CD14-positive monocyte (primary cell): Measurements from ENCODE around the gene SCYGR1. TPM values are rescaled to one million over a fixed set of nuclear protein-coding genes. Genes with fewer than 3 reads are reported as not detected.

ENCODE experiments used
- DNase-seq, 3 donors: peaks; one replicate each; pipeline ENCODE4 v3.0.0-alpha.2; 2011 to 2022
- H2AFZ ChIP-seq: 2 replicates; pipeline ENCODE4 v1.6.0; 2012; ENCODE audit warnings: mild to moderate bottlenecking, low read depth, low read length, inconsistent platforms; ENCODE audit not compliant: insufficient read depth, poor library complexity, severe bottlenecking
- H3K27ac ChIP-seq, 2 donors: 1 replicate in 1 of 2; 2 replicates in 1 of 2; pipeline ENCODE4 v1.5.1; 2012 to 2013; ENCODE audit warnings: low read length in 2 of 2, control low read depth in 1 of 2, inconsistent platforms in 1 of 2, low read depth in 1 of 2, mild to moderate bottlenecking in 1 of 2
- H3K27me3 ChIP-seq, 2 donors: one replicate each; pipeline versions ENCODE4 v1.6.0 to v1.6.1; 2011 to 2013; ENCODE audit warnings: low read length in 2 of 2; ENCODE audit not compliant: control insufficient read depth in 2 of 2, insufficient read depth in 2 of 2
- H3K36me3 ChIP-seq, 2 donors: replicated peaks in 1 of 2; 1 replicate in 1 of 2; 2 replicates in 1 of 2; pipeline versions ENCODE4 v1.5.1 to v1.6.1; 2012 to 2013; ENCODE audit warnings: low read length in 2 of 2, control low read depth in 1 of 2, inconsistent platforms in 1 of 2, mild to moderate bottlenecking in 1 of 2; ENCODE audit not compliant: insufficient read depth in 2 of 2, control insufficient read depth in 1 of 2
- H3K4me1 ChIP-seq, 2 donors: 1 replicate in 1 of 2; 2 replicates in 1 of 2; pipeline versions ENCODE4 v1.5.1 to v1.6.1; 2012 to 2013; ENCODE audit warnings: low read length in 2 of 2, control low read depth in 1 of 2, inconsistent platforms in 1 of 2, mild to moderate bottlenecking in 1 of 2, moderate library complexity in 1 of 2; ENCODE audit not compliant: insufficient read depth in 2 of 2, control insufficient read depth in 1 of 2
- H3K4me2 ChIP-seq: replicated peaks from 2 replicates; pipeline ENCODE3; 2012; ENCODE audit warnings: low read length, moderate library complexity, mild to moderate bottlenecking; ENCODE audit not compliant: poor library complexity, severe bottlenecking; ENCODE audit errors: extremely low read depth
- H3K4me3 ChIP-seq, 3 experiments: fragments of 200-600 bp in 1 of 3; sonication (generic) in 1 of 3; replicated peaks in 1 of 3; 1 replicate in 2 of 3; 2 replicates in 1 of 3; pipeline ENCODE4 v1.5.1; 2011 to 2013; ENCODE audit warnings: low read length in 3 of 3, mild to moderate bottlenecking in 3 of 3, control low read depth in 2 of 3, low read depth in 2 of 3, inconsistent platforms in 1 of 3, moderate library complexity in 1 of 3
- H3K79me2 ChIP-seq: 2 replicates; pipeline ENCODE4 v1.6.0; 2012; ENCODE audit warnings: mild to moderate bottlenecking, control low read depth, inconsistent platforms, low read length, moderate library complexity; ENCODE audit not compliant: insufficient read depth
- H3K9ac ChIP-seq: 2 replicates; pipeline ENCODE4 v1.6.0; 2017; ENCODE audit warnings: low read length, mild to moderate bottlenecking; ENCODE audit not compliant: insufficient read depth, poor library complexity, severe bottlenecking
- H3K9me3 ChIP-seq, 2 donors: replicated peaks in 1 of 2; 1 replicate in 1 of 2; 2 replicates in 1 of 2; pipeline versions ENCODE4 v1.5.1 to v1.6.1; 2012 to 2013; ENCODE audit warnings: low read length in 2 of 2, control low read depth in 1 of 2; ENCODE audit not compliant: control insufficient read depth in 1 of 2, insufficient read depth in 1 of 2
- H4K20me1 ChIP-seq: 2 replicates; pipeline ENCODE4 v1.6.0; 2012; ENCODE audit warnings: mild to moderate bottlenecking, low read length, control low read depth, moderate library complexity; ENCODE audit not compliant: insufficient read depth
- H3K27ac Mint-ChIP-seq, 7 donors: one replicate each; pipeline ENCODE4 v1.8.0; 2020; ENCODE audit warnings: mild to moderate bottlenecking in 7 of 7, mixed read lengths in 7 of 7, moderate library complexity in 6 of 7, inconsistent platforms in 2 of 7
- H3K27me3 Mint-ChIP-seq, 3 donors: one replicate each; pipeline ENCODE4 v1.8.0; 2021 to 2022; ENCODE audit warnings: low read depth in 3 of 3, mild to moderate bottlenecking in 3 of 3, mixed read lengths in 3 of 3, moderate library complexity in 3 of 3, inconsistent platforms in 1 of 3
- H3K36me3 Mint-ChIP-seq, 2 donors: one replicate each; pipeline ENCODE4 v1.8.0; 2020; ENCODE audit warnings: mixed read lengths in 2 of 2, inconsistent platforms in 1 of 2, mild to moderate bottlenecking in 1 of 2
- H3K4me1 Mint-ChIP-seq: one replicate; pipeline ENCODE4 v1.8.0; 2020; ENCODE audit warnings: mild to moderate bottlenecking, mixed read lengths
- H3K4me3 Mint-ChIP-seq, 2 donors: one replicate each; pipeline ENCODE4 v1.8.0; 2020; ENCODE audit warnings: mild to moderate bottlenecking in 2 of 2, mixed read lengths in 2 of 2, moderate library complexity in 1 of 2
- H3K9me3 Mint-ChIP-seq, 7 donors: one replicate each; pipeline ENCODE4 v1.8.0; 2020 to 2022; ENCODE audit warnings: mixed read lengths in 7 of 7, mild to moderate bottlenecking in 6 of 7, moderate library complexity in 6 of 7, inconsistent platforms in 2 of 7
- WGBS: methylation state at CpG from one replicate; pipeline ENCODE4 v1.1.5; 2013; ENCODE audit warnings: missing lambda C conversion rate; ENCODE audit not compliant: insufficient coverage; 5-methylcytosine and 5-hydroxymethylcytosine counted together
- intact Hi-C, 2 donors: fragments of 100-400 bp; cut with micrococcal nuclease; formaldehyde crosslinking; loops; one replicate each; pipeline versions ENCODE4 v1.15.0 to v1.15.1; 2023
- polyA plus RNA-seq, 3 donors: library from polyadenylated mRNA; depleted of rRNA in 1 of 3; unstranded in 2 of 3; stranded (reverse) in 1 of 3; fragments of 300-500 nt in 2 of 3; fragments of >200 nt in 1 of 3; fragmentation: Illumina TruSeq in 2 of 3; gene quantifications; 1 replicate in 2 of 3; 2 replicates in 1 of 3; pipeline ENCODE4 v1.2.3, GENCODE V29; 2012 to 2021
- TF ChIP-seq, protein P1 (sequence below): fragments of 200-600 bp; IDR thresholded peaks from one replicate; pipeline ENCODE4 v1.8.0; 2022; ENCODE audit warnings: antibody characterized with exemption, mild to moderate bottlenecking

Gene SCYGR1
- polyA plus RNA-seq, 3 donors: not detected

DNA sequence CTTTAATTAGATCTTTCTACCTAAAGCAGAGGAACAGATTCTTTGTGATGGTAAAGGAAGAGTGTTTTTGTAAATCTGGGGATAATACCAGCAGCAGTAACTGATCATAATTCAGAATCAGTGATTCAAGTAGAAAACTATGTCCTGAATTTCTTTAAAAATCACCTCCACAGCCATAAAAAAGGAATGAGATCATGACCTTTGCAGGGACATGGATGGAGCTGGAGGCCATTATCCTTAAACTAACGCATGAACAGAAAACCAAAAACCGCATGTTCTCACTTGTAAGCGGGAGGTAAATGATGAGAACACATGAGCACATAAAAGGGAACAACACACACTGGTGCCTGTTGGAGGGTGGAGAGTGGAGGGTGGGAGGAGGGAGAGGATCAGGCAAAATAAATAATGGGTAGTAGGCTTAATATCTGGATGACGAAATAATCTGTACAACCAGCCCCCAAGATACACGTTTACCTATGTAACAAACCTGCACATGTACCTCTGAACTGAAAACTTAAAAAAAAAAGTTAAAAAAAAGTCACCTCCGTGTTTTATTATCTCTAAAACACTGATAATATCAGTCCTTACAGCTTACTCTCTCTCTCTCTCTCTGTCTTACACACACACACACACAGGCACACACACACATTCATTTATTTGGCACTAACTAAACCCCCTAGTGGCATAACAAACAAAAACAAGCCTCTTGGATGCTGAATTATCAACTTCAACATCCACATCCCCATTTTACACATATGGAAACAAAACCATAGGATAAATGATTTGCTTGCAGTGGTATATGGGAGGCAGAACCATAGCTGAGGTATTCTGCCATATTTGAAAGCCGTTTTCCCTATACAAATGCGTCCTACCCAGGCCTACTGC lies 10.0 kb downstream of the SCYGR1 start:
- Histone ChIP-seq H3K27me3 (no peaks in the 10 kb centered on the region), H3K36me3 (no peaks in the 10 kb centered on the region), H3K79me2 (no peaks in the 10 kb centered on the region), H3K4me1 (peaks cover 2 to 23% of the 10 kb centered on the region in 2 donors), H4K20me1 (no peaks in the 10 kb centered on the region), H3K4me2 (no peak overlapping the region), H3K9me3 (no peaks in the 10 kb centered on the region), H3K4me3 (no peak overlapping the region), H3K9ac (no peak overlapping the region), H3K27ac (no peak overlapping the region), H2AFZ (no peak overlapping the region)
- Mint-ChIP-seq H3K27ac (peak overlapping the region in 1 of 7 donors; percentile 13), H3K4me3 (no peak overlapping the region), H3K4me1 (peaks cover 24% of the 10 kb centered on the region), H3K27me3 (peaks cover 0 to 5% (median 1%) of the 10 kb centered on the region in 3 donors), H3K36me3 (peaks cover 0 to 4% of the 10 kb centered on the region in 2 donors), H3K9me3 (peaks cover 0 to 3% (median 0%) of the 10 kb centered on the region in 7 donors)
- TF ChIP-seq, protein P1, sequence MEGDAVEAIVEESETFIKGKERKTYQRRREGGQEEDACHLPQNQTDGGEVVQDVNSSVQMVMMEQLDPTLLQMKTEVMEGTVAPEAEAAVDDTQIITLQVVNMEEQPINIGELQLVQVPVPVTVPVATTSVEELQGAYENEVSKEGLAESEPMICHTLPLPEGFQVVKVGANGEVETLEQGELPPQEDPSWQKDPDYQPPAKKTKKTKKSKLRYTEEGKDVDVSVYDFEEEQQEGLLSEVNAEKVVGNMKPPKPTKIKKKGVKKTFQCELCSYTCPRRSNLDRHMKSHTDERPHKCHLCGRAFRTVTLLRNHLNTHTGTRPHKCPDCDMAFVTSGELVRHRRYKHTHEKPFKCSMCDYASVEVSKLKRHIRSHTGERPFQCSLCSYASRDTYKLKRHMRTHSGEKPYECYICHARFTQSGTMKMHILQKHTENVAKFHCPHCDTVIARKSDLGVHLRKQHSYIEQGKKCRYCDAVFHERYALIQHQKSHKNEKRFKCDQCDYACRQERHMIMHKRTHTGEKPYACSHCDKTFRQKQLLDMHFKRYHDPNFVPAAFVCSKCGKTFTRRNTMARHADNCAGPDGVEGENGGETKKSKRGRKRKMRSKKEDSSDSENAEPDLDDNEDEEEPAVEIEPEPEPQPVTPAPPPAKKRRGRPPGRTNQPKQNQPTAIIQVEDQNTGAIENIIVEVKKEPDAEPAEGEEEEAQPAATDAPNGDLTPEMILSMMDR: peak; percentile 30
- intact Hi-C loops: no loop called here
- 79% methylated on average over 2 of the region's 8 CpGs for WGBS
- DNase-seq: no peak

DNA sequence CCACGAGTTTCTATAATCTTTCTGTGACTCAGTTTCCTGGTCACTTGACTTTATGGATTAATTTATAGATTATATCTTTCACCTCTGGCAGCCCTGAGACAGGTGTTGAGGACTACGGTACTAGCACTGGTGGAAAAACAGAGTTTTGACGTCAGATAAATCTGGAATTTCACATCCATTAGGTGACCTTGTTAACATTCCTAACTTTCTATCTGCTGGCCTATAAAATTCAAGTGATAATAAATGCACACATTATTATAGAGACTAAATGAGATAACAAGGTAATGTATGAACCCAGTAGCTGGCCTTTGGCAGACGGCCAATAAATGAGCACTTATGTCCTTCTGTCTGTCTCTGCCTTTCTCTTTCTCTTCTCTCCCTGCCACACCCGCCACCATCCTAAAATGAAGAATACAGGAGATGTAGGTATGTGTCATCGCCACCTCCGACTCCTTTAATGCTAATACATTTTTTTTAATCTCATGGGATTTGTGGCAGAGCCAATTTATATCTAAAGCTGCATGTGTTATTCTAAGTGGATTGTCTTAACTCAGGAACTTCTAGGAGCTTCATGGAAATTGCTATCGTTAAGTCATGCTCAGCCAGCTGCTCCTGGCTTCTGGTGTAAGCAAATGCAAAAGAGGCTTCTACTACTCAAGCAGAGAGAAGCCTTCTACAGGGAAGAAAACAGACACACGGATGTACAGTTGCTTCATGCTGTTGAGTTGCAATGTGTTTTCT lies 10.9 kb downstream of the SCYGR1 start:
- no peak for DNase-seq
- Histone ChIP-seq H3K4me2 (no peak overlapping the region), H3K4me1 (peaks cover 6 to 32% of the 10 kb centered on the region in 2 donors), H3K9ac (no peak overlapping the region), H3K27me3 (no peaks in the 10 kb centered on the region), H3K9me3 (no peaks in the 10 kb centered on the region), H3K27ac (no peak overlapping the region), H3K79me2 (no peaks in the 10 kb centered on the region), H2AFZ (no peak overlapping the region), H3K4me3 (no peak overlapping the region), H3K36me3 (no peaks in the 10 kb centered on the region), H4K20me1 (no peaks in the 10 kb centered on the region)
- H3K36me3 Mint-ChIP-seq: peaks cover 0 to 4% of the 10 kb centered on the region in 2 donors
- intact Hi-C loops: no loop called here
- WGBS: no CpG with 5 or more reads among the region's 9 CpGs
- H3K27me3 Mint-ChIP-seq: peaks cover 0 to 5% (median 1%) of the 10 kb centered on the region in 3 donors
- H3K4me1 Mint-ChIP-seq: peaks cover 28% of the 10 kb centered on the region
- peak overlapping the region in 2 of 7 donors; percentile 73 to 74 for H3K27ac Mint-ChIP-seq
- peaks cover 0 to 3% (median 0%) of the 10 kb centered on the region in 7 donors for H3K9me3 Mint-ChIP-seq
- TF ChIP-seq, protein P1: no peak
- H3K4me3 Mint-ChIP-seq: no peak overlapping the region
